Natural killer cell (primary cell): ENCODE measurements around the gene LRP1-AS. TPM values are rescaled to one million over a fixed set of nuclear protein-coding genes. Genes with fewer than 3 reads are reported as not detected.

Experiments used
- ATAC-seq, 3 donors: fragments of 150-1000 bp in 2 of 3; fragments of 200-7000 bp in 1 of 3; cut with Tn5 transposase; 1 replicate in 1 of 3; 2 replicates in 2 of 3; pipeline ENCODE4 v1.10.0; 2021; ENCODE audit warnings: mild to moderate bottlenecking in 2 of 3, moderate library complexity in 2 of 3
- DNase-seq, 2 donors: peaks; one replicate each; pipeline versions ENCODE4 v3.0.0 to v3.0.0-alpha.2; 2013 to 2021; ENCODE audit warnings: mixed read lengths in 1 of 2
- H3K27ac ChIP-seq: one replicate; pipeline ENCODE4 v1.5.1; 2013; ENCODE audit warnings: mild to moderate bottlenecking, low read length
- H3K27me3 ChIP-seq: one replicate; pipeline ENCODE4 v1.6.1; 2013; ENCODE audit warnings: low read length; ENCODE audit not compliant: control insufficient read depth, insufficient read depth
- H3K36me3 ChIP-seq: one replicate; pipeline ENCODE4 v1.6.1; 2013; ENCODE audit warnings: low read length; ENCODE audit not compliant: control insufficient read depth, insufficient read depth
- H3K4me1 ChIP-seq: one replicate; pipeline ENCODE4 v1.6.1; 2013; ENCODE audit warnings: low read length; ENCODE audit not compliant: control insufficient read depth, insufficient read depth
- H3K4me3 ChIP-seq: one replicate; pipeline ENCODE4 v1.5.1; 2013; ENCODE audit warnings: low read length
- H3K9me3 ChIP-seq: one replicate; pipeline ENCODE4 v1.6.1; 2013; ENCODE audit warnings: low read length; ENCODE audit not compliant: control insufficient read depth, insufficient read depth
- H3K27ac Mint-ChIP-seq, 2 donors: one replicate each; pipeline ENCODE4 v1.8.0; 2022; ENCODE audit warnings: mild to moderate bottlenecking in 2 of 2, mixed read lengths in 2 of 2, moderate library complexity in 1 of 2
- H3K27me3 Mint-ChIP-seq, 2 donors: one replicate each; pipeline ENCODE4 v1.8.0; 2022; ENCODE audit warnings: low read depth in 2 of 2, mixed read lengths in 2 of 2
- H3K36me3 Mint-ChIP-seq: one replicate; pipeline ENCODE4 v1.8.0; 2022; ENCODE audit warnings: mixed read lengths
- H3K4me1 Mint-ChIP-seq, 2 donors: one replicate each; pipeline ENCODE4 v1.8.0; 2022; ENCODE audit warnings: mixed read lengths in 2 of 2
- H3K4me3 Mint-ChIP-seq: one replicate; pipeline ENCODE4 v1.8.0; 2022; ENCODE audit warnings: mild to moderate bottlenecking, moderate library complexity, mixed read lengths
- H3K9me3 Mint-ChIP-seq, 2 donors: one replicate each; pipeline ENCODE4 v1.8.0; 2022; ENCODE audit warnings: mixed read lengths in 2 of 2
- CTCF ChIP-seq: fragments of 200-600 bp; IDR thresholded peaks from one replicate; pipeline ENCODE4 v1.8.0; 2022; ENCODE audit warnings: antibody characterized with exemption
- WGBS: methylation state at CpG from one replicate; pipeline ENCODE4 v1.1.7; 2013; ENCODE audit warnings: missing lambda C conversion rate; ENCODE audit not compliant: insufficient coverage; 5-methylcytosine and 5-hydroxymethylcytosine counted together
- intact Hi-C: fragments of 100-400 bp; cut with micrococcal nuclease; formaldehyde crosslinking; loops from one replicate; pipeline ENCODE4 v1.14.2; 2022
- total RNA-seq, 4 donors: library from RNA; stranded (reverse); fragments of 120-200 nt in 1 of 4; gene quantifications; one replicate each; pipeline versions ENCODE4 v1.2.3 to v1.2.4, GENCODE V29; 2013 to 2022

Gene LRP1-AS
- total RNA-seq, 3 donors from 2014 or later (not counting 1 experiment from before 2014, with no cell fraction given): not detected

DNA sequence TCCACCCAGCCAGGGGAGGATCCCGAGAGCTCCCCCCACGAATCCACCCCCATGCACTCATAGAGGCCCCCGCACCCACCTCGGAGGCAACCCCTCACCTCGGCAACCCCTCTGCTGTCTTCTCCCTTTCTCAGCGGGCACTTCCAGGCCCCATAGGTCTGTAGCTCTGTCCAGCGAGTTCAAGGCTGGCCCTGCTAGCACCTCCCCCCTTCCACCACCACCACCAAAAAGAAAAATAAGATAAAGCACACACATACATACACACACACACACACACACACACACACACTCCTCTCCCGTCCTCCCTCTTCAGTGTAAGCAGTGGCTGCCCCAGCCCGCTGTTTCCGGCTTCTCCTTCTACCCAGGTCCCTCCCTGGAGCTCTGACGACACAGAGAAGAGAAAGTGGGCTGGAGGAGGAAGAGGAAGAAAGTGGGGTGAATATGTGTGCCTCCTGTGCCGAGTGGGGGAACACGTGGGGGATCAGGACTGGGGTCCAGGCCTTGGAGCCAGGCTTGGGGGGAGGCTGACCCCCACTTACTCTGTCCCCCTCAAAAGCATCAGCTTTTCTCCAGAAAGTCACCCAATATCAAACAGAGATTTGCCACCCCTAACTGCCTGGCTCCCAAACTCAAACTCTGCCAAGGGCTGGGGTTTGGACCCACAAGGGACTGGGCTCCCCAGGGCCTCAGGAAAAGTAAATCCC lies 36.2 kb downstream of the LRP1-AS start, which contains the start of gene STAT6:
Gene STAT6 (minus strand): TSS at position 332 of the 704 bp plus-strand sequence. CDS start 3,084 bp downstream, outside the sequence.
- intact Hi-C loops: no loop called here
- 0% methylated on average over 10 of the region's 13 CpGs for WGBS
- H3K27ac Mint-ChIP-seq: peak within 1 kb of the TSS; percentile 88 to 95
- peak within 1 kb of the TSS; percentile 98 for H3K4me3 Mint-ChIP-seq
- DNase-seq (peak; percentile 71 to 94), ATAC-seq (peak; percentile 59 to 80 (median 64))
- no peaks in the 10 kb centered on the region for H3K9me3 ChIP-seq
- H3K4me1 Mint-ChIP-seq: peaks cover 51 to 63% of the 10 kb centered on the region in 2 donors
- H3K4me3 ChIP-seq: peak within 1 kb of the TSS; percentile 95
- H3K36me3 Mint-ChIP-seq: peaks cover 10% of the 10 kb centered on the region
- no peak for TF ChIP-seq CTCF
- H3K27me3 Mint-ChIP-seq: no peaks in the 10 kb centered on the region
- no peaks in the 10 kb centered on the region for H3K27me3 ChIP-seq
- peak within 1 kb of the TSS; percentile 97 for H3K27ac ChIP-seq
- peaks cover 35% of the 10 kb centered on the region for H3K4me1 ChIP-seq
- no peaks in the 10 kb centered on the region for H3K9me3 Mint-ChIP-seq
- H3K36me3 ChIP-seq: peaks cover 16% of the 10 kb centered on the region

DNA sequence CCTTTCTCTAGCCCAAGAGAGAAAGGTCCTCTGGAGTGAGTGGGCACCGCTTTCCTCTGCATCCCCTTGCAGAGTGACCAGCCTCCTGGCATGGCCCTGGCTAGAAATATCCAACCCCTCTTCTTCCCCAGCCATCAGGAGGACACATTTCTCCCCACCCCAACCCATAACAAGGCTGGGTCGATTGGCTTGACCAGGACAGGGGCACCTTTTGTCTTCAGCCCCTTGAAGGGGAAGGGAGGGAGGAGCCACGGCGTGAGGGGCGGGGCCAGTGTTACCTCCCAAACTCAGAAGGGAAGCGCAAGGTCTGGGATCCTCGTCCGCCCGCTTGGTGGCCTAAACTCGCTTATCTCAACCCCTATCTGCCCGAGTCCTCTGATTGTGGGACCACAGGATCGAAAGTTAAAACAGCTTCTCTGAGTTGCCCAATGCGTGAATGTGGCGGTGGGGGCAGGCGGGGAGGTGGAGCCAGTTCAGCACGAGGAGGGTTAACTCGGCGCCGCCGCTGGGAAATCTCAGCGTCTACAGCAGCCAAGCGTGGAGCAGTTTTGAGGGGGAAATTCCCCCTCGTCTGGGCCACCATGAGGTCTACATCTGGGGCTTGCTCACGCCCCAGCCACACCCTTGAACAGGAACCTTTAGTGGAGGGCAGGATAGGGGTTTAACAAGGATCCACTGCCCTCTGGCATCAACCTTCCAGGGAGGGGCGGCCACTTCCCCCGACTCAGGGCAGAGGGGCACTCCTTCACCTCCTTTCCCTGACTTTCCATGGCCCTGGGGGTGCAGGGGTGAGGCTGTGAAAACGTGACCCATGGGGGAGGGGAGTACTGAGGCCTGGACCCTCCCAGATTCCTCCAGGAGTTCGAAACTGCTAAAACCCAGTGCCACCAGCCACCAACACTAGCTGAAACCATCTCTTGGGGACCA lies 37.1 kb downstream of the LRP1-AS start:
- peak overlapping the region; percentile 95 for H3K4me3 ChIP-seq

More for the DNA sequence above, 37.1 kb downstream of the LRP1-AS start:
- Histone ChIP-seq H3K4me1 (peaks cover 35% of the 10 kb centered on the region), H3K36me3 (peaks cover 24% of the 10 kb centered on the region), H3K27ac (peak overlapping the region; percentile 97), H3K27me3 (no peaks in the 10 kb centered on the region), H3K9me3 (no peaks in the 10 kb centered on the region)
- no peaks in the 10 kb centered on the region for H3K27me3 Mint-ChIP-seq
- H3K9me3 Mint-ChIP-seq: no peaks in the 10 kb centered on the region
- ATAC-seq: peak; percentile 34 to 47 (median 42)
- peak overlapping the region; percentile 88 to 95 for H3K27ac Mint-ChIP-seq
- peaks cover 51 to 67% of the 10 kb centered on the region in 2 donors for H3K4me1 Mint-ChIP-seq
- WGBS: 5% methylated on average over 24 of the region's 28 CpGs
- TF ChIP-seq CTCF: no peak
- peaks cover 10% of the 10 kb centered on the region for H3K36me3 Mint-ChIP-seq
- H3K4me3 Mint-ChIP-seq: peak overlapping the region; percentile 98
- intact Hi-C loops: loop anchor here (1.0 kb wide), 1 partner anchor 8 kb away; no protein-coding TSS in a partner anchor
- DNase-seq: peak; percentile 63 to 89
